22Rv1 (cell line): ENCODE data around the gene SERPIND1.

Source experiments
- H3K27ac ChIP-seq: fragments of 450-650 bp; 2 replicates; pipeline ENCODE4 v1.5.1; 2017
- CTCF ChIP-seq: fragments of 450-650 bp; IDR thresholded peaks from 2 replicates; pipeline ENCODE4 v1.5.1; 2017; ENCODE audit warnings: mild to moderate bottlenecking
- ZFX ChIP-seq: fragments of 450-650 bp; IDR thresholded peaks from 2 replicates; pipeline ENCODE4 v1.6.1; 2017; ENCODE audit warnings: antibody characterized with exemption, borderline replicate concordance

The SERPIND1 gene

GRCh38 chr22:20745119-20745518 lies 28.8 kb upstream of the SERPIND1 start:
- H3K27ac ChIP-seq: no peak overlapping the region
- no peak for TF ChIP-seq CTCF
- TF ChIP-seq ZFX: no peak

GRCh38 chr22:20746431-20747189 lies 27.3 kb upstream of the SERPIND1 start:
- TF ChIP-seq CTCF: no peak
- no peak for TF ChIP-seq ZFX
- no peak overlapping the region for H3K27ac ChIP-seq

GRCh38 chr22:20747223-20747622 lies 26.7 kb upstream of the SERPIND1 start:
- TF ChIP-seq CTCF (no peak), ZFX (no peak)
- no peak overlapping the region for H3K27ac ChIP-seq

GRCh38 chr22:20748082-20748481 lies 25.8 kb upstream of the SERPIND1 start:
- no peak overlapping the region for H3K27ac ChIP-seq
- TF ChIP-seq ZFX (no peak), CTCF (no peak)

GRCh38 chr22:20748731-20749428 lies 25.0 kb upstream of the SERPIND1 start:
- TF ChIP-seq CTCF: no peak
- no peak for TF ChIP-seq ZFX
- no peak overlapping the region for H3K27ac ChIP-seq

GRCh38 chr22:20749453-20749852 lies 24.5 kb upstream of the SERPIND1 start:
- no peak overlapping the region for H3K27ac ChIP-seq
- TF ChIP-seq ZFX (no peak), CTCF (no peak)

- TF ChIP-seq CTCF (no peak), ZFX (no peak)
- H3K27ac ChIP-seq: no peak overlapping the region
These were observed 23.3 kb upstream of the SERPIND1 start for GRCh38 chr22:20750461-20751184.
